Measurements from ENCODE around the gene DHRS3. TPM values are rescaled to one million over a fixed set of nuclear protein-coding genes. Genes with fewer than 3 reads are reported as not detected.
"Not testable (repeated sequence)": the region's sequence is repeated elsewhere in the genome, so short reads cannot be mapped to it uniquely, and the experiment has no call there.

The DHRS3 gene
- total RNA-seq, 1 donor from 2014 or later = not detected

- DNase-seq (ENCODE audit: low read depth) = no peak
Measured at GRCh38 chr1:12578860-12579422, 39.1 kb downstream of the DHRS3 start.

GRCh38 chr1:12577020-12577419, 41.0 kb downstream of the DHRS3 start:
- no peak for DNase-seq (ENCODE audit: low read depth)

DNA sequence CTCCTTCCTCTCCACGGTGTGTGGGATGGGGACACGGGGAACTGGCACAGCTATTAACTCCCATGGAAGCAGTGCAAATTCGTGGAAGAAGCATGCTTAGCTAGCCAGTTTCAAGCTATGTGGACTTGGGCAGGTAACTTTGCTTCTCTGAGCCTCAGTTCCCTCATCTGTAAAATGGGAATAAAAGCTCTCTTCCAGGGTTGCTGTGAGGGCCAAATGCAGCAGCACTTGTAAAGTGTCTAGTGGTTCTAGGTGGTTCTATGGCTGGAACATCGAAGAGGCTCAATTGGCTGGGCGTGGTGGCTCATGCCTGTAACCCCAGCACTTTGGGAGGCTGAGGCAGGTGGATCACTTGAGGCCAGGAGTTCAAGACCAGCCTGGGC, 43.3 kb downstream of the DHRS3 start:
- no peak for DNase-seq (ENCODE audit: low read depth)

- DNase-seq (ENCODE audit: low read depth) = no peak
Measured at GRCh38 chr1:12573015-12573825, 44.8 kb downstream of the DHRS3 start.

GRCh38 chr1:12572522-12572921, 45.5 kb downstream of the DHRS3 start:
- no peak for DNase-seq (ENCODE audit: low read depth)

DNA sequence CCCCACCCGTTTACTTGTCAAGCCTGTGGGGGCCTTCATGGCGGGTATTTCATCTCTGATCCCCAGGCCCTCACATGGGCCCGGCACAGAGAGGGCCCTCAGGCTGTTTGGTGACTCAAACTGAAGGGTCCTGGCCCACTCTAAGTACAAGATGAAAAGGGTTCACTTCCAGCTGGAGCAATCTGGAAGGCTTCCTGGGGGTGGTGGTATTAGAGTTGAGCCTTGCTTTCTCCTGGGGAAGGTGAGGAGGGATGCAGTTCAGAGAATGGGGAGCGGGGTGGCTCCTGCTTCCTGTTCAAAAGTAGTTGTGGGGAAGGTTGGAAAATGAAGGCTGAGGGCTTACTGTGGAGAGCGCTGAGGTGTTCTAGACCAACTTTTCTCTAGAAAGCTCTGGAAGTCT, 47.7 kb downstream of the DHRS3 start:
- no peak for DNase-seq (ENCODE audit: low read depth)

GRCh38 chr1:12568009-12568767, 49.8 kb downstream of the DHRS3 start:
- no peak for DNase-seq (ENCODE audit: low read depth)

- no peak for DNase-seq (ENCODE audit: low read depth)
Measured at GRCh38 chr1:12567288-12567819, 50.7 kb downstream of the DHRS3 start.

- no peak for DNase-seq (ENCODE audit: low read depth)
Measured at GRCh38 chr1:12566484-12567287, 51.3 kb downstream of the DHRS3 start.

GRCh38 chr1:12565966-12566352, 52.1 kb downstream of the DHRS3 start:
- no peak for DNase-seq (ENCODE audit: low read depth)

DNA sequence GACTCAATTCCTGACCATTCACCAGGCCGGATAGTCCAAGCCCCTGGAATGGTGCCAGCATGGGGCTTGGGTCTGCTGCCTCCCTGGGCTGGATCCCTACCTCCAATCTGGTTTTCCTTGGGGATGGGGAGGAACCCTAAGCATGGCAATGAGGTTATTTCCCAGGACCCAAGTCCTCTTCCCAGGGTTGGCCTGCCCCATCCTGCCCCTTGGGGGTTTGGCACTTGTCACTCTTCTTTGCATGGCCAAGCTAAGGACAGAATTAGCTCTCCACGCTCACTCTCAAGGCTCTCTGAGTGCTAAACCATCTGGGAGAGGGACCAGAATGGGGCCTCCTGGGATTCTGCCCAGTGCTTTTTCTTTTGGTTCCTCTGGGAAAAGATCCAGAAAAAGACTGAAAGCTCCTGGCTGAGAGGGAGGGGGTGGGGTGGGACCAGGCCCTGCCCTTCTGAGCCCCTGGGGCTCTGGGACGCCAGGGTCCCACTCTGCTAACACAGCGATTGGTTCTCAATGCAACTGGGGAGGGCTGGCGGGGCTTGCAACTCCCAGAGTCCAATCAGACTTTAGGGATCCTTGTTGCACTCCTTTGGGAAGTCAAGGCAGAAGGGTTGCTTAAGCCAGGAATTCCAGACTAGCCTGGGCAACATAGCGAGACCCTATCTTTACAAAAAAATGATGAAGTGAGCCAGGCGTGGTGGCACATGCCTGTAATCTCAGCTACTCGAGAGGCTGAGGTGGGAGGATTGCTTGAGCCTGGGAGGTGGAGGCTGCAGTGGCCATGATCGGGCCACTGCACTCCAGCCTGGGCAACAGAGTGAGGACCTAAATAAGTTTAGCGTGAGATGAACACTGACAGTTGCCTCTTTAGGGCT, 52.7 kb downstream of the DHRS3 start:
- no peak for DNase-seq (ENCODE audit: low read depth)

DNA sequence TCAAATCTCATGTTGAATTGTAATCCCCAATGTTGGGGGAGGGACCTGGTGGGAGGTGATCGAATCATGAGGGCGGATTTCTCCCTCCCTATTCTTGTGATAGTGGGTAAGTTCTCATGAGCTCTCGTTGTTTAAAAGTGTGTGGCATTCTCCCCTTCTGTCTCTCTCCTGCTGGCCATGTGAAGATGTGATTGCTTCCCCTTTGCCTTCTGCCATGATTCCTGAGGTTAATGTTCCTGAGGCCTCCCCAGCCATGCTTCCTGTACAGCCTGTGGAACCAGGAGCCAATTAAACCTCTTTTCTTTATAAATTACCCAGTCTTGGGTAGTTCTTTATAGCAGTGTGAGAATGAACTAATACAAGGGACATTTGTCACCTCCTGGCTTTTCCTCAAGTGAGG, 53.8 kb downstream of the DHRS3 start:
- not testable (repeated sequence) for DNase-seq (ENCODE audit: low read depth)

DNA sequence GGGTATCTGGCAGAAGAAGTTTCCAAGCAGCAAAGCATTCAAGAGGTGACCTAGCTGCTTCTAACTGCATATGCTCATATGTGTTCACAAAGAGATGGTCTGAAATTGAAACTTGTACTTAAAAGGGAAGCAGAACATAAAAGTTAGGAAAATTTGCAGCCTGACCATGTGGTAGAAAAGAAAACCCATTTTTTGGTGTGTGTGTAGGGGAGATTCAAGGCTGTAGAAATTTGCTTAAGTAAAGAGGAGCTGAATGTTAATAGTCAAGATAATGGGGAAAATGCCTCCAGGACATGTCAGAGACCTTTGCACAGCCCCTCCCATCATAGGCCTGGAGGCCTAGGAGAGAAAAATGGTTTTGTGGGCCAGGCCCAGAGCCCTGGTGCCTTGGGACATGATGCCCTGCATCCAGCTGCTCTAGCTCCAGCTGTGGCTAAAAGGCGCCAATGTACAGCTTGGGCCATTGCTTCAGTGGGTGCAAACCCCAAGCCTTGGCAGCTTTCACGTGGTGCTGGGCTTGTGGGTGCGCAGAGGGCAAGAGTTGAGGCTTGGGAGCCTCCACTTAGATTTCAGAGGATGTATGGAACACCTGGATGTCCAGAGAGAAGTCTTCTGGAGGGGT, 54.9 kb downstream of the DHRS3 start:
- no peak for DNase-seq (ENCODE audit: low read depth)

- peak; percentile 60 for DNase-seq (ENCODE audit: low read depth)
Measured at GRCh38 chr1:12561121-12561520, 56.9 kb downstream of the DHRS3 start.

DNA sequence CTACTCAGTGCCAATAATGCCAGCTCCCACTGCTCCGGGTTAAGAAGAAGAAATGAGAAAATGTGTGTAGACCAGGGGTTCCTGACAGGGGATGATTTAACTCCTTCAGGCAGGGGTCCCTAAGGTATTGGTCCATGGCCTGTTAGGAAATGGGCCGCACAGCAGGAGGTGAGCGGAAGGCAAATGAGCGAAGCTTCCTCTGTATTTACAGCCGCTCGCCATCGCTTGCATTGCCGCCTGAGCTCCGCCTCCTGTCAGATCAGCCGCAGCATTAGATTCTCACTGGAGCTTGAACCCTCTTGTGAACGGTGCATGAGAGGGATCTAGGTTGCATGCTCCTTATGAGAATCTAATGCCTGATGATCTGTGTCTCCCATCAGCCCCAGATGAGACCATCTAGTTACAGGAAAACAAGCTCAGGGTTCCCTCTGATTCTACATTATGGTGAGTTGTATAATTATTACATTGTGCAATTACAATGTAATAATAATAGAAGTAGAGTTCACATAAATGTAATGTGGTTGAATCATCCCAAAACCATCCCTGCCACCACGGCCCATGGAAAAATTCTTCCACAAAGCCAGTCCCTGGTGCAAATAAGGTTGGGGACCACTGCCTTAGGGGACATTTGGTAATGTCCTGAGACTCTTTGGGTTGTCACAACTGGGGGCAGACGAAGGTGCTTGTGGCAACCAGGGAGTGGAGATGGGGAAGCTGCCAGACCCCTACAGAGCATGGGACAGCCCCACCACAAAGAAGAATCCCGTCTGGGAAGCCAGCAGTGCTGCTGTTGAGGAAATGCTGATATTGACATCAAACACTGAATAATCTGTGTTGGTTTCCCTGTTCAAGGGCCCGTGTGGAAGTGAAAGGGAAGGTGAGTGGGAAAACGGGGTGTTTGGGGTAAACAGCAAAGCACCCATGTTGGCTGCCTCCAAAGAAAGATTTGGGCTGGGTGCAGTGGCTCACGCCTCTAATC, 60.8 kb downstream of the DHRS3 start:
- DNase-seq (ENCODE audit: low read depth) = peak; percentile 43

DNA sequence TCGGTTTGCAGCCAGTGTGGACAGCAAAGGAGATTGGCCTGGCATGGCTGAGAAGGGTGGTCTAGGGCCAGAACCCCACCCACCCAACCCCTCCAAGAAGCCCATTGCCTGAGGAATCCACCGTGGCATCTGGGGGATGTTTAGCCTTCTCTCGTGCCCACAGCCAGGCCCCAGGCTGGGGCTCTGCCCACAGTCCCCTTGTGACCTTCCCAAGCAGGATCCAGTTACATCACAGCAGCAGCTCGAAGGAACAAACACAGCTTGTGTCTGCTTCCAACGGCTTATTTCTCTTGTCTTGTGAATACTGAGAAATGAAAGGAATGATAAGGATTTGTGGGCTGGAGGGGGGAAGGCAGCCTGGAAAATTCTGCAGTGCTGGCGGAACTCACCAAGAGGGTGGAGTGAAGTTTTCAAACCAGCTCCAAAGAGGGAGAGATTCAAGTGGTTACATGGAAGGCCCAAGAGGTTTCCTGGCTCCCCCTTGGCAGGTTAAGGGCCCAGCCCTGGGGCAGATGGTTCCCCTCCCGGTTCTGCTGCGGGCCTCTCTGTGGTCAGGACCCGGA, 61.6 kb downstream of the DHRS3 start:
- DNase-seq (ENCODE audit: low read depth) = peak; percentile 95

DNA sequence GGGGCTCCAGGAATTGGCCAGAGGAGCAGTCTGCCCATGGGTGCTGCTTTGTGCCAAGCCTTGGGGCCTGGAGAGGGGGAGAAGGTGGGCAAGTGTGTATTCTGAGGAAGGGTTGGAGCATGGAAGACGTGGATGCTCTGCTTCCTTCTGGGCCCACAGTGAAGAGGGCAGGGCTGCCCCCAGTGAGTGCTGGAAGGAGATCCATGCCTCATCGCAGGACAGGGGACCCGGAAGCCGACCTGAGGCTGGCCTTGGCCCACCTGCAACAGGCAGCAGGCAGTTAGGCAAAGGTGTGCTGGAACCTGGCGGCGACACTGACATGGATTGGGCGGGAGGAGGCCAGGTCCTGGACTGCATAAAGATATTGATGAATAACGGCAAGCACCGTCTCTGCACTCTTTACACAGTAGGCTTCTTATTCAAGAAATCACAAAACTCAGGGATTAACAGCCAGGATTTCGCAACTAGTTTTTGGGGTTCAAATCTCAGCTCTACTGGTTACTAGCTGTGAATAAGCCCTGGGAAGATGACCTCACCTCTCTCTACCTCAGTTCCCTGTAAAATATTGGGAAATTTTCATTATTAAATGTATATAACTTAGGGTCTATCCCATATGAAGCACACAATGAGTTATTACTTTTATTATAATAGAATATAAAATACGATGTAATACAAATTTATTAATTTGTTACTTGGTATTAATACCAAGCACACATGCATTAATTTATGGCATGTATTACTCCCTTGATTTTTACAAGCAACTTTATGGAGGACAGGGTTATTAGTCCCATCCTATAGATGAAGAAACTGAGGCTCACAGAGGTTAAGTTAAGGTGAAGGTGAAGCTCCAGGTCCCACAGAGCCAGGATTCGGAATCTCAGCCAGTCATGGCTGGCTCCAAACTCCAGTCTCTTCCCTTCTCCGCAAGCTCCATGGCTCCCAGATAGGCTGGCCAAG, 62.3 kb downstream of the DHRS3 start:
- no peak for DNase-seq (ENCODE audit: low read depth)
